Right lobe of liver (tissue), 6 donors: ENCODE measurements around the gene AOX1. TPM values are rescaled to one million over a fixed set of nuclear protein-coding genes. Genes with fewer than 3 reads are reported as not detected.

ENCODE experiments used
- ATAC-seq, 4 donors: fragments of 200-7000 bp; cut with Tn5 transposase; one replicate each; pipeline ENCODE4 v1.9.1; 2020; ENCODE audit warnings: mild to moderate bottlenecking in 4 of 4, moderate library complexity in 4 of 4
- DNase-seq, 3 donors: peaks; one replicate each; pipeline ENCODE4 v3.0.0-alpha.2; 2020
- H3K27ac ChIP-seq, 3 donors: fragments of 200-600 bp; one replicate each; pipeline ENCODE4 v1.8.0; 2022
- H3K27me3 ChIP-seq, 2 donors: fragments of 200-600 bp; one replicate each; pipeline ENCODE4 v1.8.0; 2022
- H3K36me3 ChIP-seq, 4 donors: fragments of 200-600 bp; sonication (generic) in 1 of 4; one replicate each; pipeline versions ENCODE4 v1.5.1 to v1.8.0; 2017 to 2022; ENCODE audit warnings: control low read depth in 1 of 4
- H3K4me1 ChIP-seq, 4 donors: fragments of 200-600 bp; sonication (generic) in 1 of 4; one replicate each; pipeline versions ENCODE4 v1.5.1 to v1.8.0; 2017 to 2022; ENCODE audit warnings: control low read depth in 1 of 4
- H3K4me3 ChIP-seq, 3 donors: fragments of 200-600 bp; one replicate each; pipeline ENCODE4 v1.8.0; 2022
- H3K9me3 ChIP-seq, 4 donors: fragments of 200-600 bp; sonication (generic) in 1 of 4; one replicate each; pipeline versions ENCODE4 v1.5.1 to v1.8.0; 2017 to 2022; ENCODE audit warnings: control low read depth in 1 of 4
- POLR2A ChIP-seq: fragments of 450-650 bp; IDR thresholded peaks from one replicate; pipeline ENCODE4 v1.6.1; 2017; ENCODE audit warnings: antibody characterized with exemption, mild to moderate bottlenecking
- WGBS: methylation state at CpG from one replicate; pipeline ENCODE4 v1.1.6; 2018; ENCODE audit warnings: low coverage, low lambda C conversion rate; ENCODE audit not compliant: insufficient coverage; ENCODE audit errors: missing lambda C conversion rate; 5-methylcytosine and 5-hydroxymethylcytosine counted together
- intact Hi-C, 2 donors: fragments of 100-400 bp; cut with DNase I; formaldehyde crosslinking; loops; one replicate each; pipeline versions ENCODE4 v1.11.2 to v1.14.1; 2022
- total RNA-seq, 6 experiments: library from RNA; depleted of rRNA in 2 of 6; stranded (reverse); fragments of >200 nt in 2 of 6; fragmentation: NEBNext Ultra II Directional in 3 of 6; extraction: Animal tissue kit (Norgen Biotek cat#: 25700) in 3 of 6; gene quantifications; one replicate each; pipeline versions ENCODE4 v1.1.0 to v1.2.4, GENCODE V29; 2016 to 2023
- TF ChIP-seq, protein P1 (sequence below), 4 donors: fragments of 200-600 bp in 3 of 4; fragments of 450-650 bp in 1 of 4; IDR thresholded peaks; one replicate each; pipeline versions ENCODE4 v1.5.1 to v1.8.0; 2016 to 2022; ENCODE audit warnings: antibody characterized with exemption in 4 of 4, mild to moderate bottlenecking in 2 of 4
- donor health status: DM: no; HTN: yes; CAD: no.
- donor health status: DM: no; HTN: no; CAD: no.
- donor health status: DM: no; HTN: no; CAD: no.
- donor health status: DM: no; HTN: yes; CAD: no.
- donor health status: DM: no; HTN: yes; CAD: no.

Gene AOX1
- total RNA-seq, 6 experiments from 2014 or later = 524 to 1,747 (median 931) TPM

DNA sequence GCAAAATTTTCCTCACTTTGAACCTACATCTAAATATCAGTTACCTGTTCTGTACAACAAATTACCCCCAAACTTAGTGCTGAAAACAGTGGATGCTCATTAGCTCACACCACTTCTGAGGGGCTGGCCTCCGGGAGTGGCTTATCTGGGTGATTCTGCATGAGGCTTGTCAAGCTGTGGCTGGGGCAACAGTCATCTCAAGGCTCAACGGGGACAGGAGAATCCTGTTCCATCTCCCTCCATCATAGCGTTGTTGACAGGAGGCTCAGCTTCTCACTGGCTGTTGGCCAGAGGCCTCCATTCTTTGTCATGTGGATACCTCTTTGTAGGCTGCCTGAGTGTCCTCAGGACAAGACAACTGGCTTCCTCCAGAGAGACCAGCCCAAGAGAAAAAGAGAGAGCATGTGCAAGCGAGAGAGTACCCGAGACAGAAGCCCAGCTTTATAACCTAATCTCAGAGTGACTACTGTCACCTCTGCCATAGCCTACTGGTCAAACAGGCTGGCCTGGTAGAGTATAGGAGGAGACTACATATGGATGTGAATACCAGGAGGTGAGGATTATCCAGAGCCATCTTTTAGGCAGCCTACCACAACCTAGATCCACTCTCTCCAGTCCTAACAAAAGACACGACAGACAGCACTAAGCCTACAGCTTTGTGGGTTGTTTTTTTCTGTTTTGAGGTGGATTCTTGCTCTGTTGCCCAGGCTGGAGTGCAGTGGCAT, 79.1 kb downstream of the AOX1 start:
- Histone ChIP-seq H3K9me3 (no peaks in the 10 kb centered on the region), H3K27ac (no peak overlapping the region), H3K4me1 (peaks cover 0 to 10% (median 0%) of the 10 kb centered on the region in 4 donors), H3K27me3 (no peaks in the 10 kb centered on the region), H3K36me3 (peaks cover 0 to 92% (median 52%) of the 10 kb centered on the region in 4 donors), H3K4me3 (no peak overlapping the region)
- WGBS = 87% methylated on average over 3 of the region's 6 CpGs
- TF ChIP-seq, protein P1, sequence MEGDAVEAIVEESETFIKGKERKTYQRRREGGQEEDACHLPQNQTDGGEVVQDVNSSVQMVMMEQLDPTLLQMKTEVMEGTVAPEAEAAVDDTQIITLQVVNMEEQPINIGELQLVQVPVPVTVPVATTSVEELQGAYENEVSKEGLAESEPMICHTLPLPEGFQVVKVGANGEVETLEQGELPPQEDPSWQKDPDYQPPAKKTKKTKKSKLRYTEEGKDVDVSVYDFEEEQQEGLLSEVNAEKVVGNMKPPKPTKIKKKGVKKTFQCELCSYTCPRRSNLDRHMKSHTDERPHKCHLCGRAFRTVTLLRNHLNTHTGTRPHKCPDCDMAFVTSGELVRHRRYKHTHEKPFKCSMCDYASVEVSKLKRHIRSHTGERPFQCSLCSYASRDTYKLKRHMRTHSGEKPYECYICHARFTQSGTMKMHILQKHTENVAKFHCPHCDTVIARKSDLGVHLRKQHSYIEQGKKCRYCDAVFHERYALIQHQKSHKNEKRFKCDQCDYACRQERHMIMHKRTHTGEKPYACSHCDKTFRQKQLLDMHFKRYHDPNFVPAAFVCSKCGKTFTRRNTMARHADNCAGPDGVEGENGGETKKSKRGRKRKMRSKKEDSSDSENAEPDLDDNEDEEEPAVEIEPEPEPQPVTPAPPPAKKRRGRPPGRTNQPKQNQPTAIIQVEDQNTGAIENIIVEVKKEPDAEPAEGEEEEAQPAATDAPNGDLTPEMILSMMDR (IDR thresholded peaks at IDR 0.05) = no peak
- TF ChIP-seq POLR2A = no peak
- peak in 3 of 4 donors; percentile 8 to 40 (median 25) for ATAC-seq
- DNase-seq = no peak
- intact Hi-C loops = no loop called here

DNA sequence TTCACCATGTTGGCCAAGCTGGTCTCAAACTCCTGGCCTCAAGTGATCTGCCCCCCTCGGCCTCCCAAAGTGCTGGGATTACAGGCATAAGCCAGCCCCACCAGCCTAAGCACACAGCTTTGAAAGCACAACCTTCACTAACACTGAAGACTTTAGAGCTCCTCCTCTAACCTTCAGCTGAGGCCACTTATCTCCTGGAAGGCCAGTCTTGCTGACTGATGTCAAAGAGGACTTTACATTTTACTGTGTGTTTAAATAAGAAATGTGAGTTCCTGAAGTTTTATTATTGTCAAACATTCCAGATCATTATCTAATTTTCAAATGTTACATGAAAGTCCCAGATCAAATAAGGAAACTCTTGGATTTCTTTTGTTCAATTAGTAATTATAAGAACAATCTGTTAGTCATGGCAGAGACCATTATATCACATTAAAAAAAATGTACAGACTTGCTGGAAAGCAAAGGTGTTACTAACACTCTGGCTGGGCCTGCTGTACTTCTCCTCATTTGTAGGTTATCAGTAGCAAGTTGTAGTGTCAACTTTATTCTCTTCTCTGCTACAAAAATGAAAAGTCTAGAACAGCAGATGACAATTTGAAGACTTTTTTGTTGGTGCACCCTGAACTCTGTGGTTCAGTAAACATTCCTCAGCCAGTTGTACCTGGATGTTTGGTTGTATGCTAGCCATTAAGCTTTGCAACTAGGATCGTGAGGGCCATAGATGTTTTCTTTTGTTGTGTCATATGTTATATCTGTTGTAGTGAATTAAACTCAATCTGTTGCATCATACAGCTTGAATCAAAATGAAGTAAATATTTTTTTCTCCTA, 80.0 kb downstream of the AOX1 start:
- peaks cover 0 to 92% (median 48%) of the 10 kb centered on the region in 4 donors for H3K36me3 ChIP-seq
- ATAC-seq (no peak), DNase-seq (no peak)
- 38% methylated on average over 1 of the region's 2 CpGs for WGBS
- no peak overlapping the region for H3K27ac ChIP-seq
- H3K4me1 ChIP-seq = peaks cover 0 to 10% (median 0%) of the 10 kb centered on the region in 4 donors
- intact Hi-C loops = no loop called here
- no peak for TF ChIP-seq POLR2A
- TF ChIP-seq, protein P1 (IDR thresholded peaks at IDR 0.05) = no peak
- H3K4me3 ChIP-seq = no peak overlapping the region
- H3K27me3 ChIP-seq = no peaks in the 10 kb centered on the region
- no peaks in the 10 kb centered on the region for H3K9me3 ChIP-seq

DNA sequence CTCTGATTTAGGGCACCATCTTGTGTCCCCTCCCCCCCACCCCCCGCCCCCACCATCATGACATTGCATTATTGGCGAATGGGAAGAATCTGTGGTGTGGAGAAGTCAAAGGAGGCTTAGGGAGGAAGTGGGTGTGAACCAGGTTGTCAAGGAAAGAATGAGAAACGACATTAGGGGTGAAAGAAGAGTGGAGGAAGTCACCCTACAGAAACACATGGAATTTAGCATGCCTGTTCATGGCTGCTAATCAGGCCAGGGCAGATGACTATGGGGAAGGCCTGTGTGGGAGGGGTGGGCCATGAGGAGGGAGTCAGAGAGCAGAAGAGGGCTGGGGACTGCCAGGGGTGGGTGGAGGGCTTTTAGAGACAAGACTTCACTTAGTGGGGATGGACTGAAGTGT, 81.6 kb downstream of the AOX1 start:
- Histone ChIP-seq H3K36me3 (peaks cover 0 to 92% (median 45%) of the 10 kb centered on the region in 4 donors), H3K9me3 (no peaks in the 10 kb centered on the region), H3K27me3 (no peaks in the 10 kb centered on the region), H3K4me1 (peaks cover 0 to 14% (median 0%) of the 10 kb centered on the region in 4 donors), H3K4me3 (no peak overlapping the region), H3K27ac (no peak overlapping the region)
- 59% methylated on average over 3 of the region's 3 CpGs for WGBS
- DNase-seq = no peak
- no peak for TF ChIP-seq POLR2A
- TF ChIP-seq, protein P1 (IDR thresholded peaks at IDR 0.05) = no peak
- peak in 1 of 4 donors; percentile 12 for ATAC-seq
- intact Hi-C loops = no loop called here

DNA sequence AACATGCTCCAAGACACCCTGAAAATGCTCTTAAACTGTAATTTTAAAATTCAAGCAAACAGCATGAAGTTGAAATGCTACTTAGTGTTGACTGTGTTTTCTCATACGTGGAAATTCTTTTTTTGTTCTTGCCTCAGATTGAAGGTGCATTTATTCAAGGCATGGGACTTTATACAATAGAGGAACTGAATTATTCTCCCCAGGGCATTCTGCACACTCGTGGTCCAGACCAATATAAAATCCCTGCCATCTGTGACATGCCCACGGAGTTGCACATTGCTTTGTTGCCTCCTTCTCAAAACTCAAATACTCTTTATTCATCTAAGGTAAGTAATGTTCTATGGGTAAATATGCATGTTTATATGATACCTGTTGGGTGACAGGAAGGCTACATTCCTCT, 82.7 kb downstream of the AOX1 start:
- no peaks in the 10 kb centered on the region for H3K9me3 ChIP-seq
- DNase-seq (no peak), ATAC-seq (no peak)
- peaks cover 0 to 83% (median 41%) of the 10 kb centered on the region in 4 donors for H3K36me3 ChIP-seq
- no peak overlapping the region for H3K4me3 ChIP-seq
- intact Hi-C loops = no loop called here
- 79% methylated on average over 3 of the region's 3 CpGs for WGBS
- H3K27me3 ChIP-seq = no peaks in the 10 kb centered on the region
- no peak for TF ChIP-seq POLR2A
- TF ChIP-seq, protein P1 (IDR thresholded peaks at IDR 0.05) = no peak
- peaks cover 0 to 14% (median 0%) of the 10 kb centered on the region in 4 donors for H3K4me1 ChIP-seq
- H3K27ac ChIP-seq = no peak overlapping the region
